HL-60 (cell line): ENCODE results near the gene NOC4L.

Source experiments
- CTCF ChIP-seq: IDR thresholded peaks from one replicate; pipeline ENCODE4 v1.5.1; 2011; ENCODE audit warnings: low read length, control low read depth, inconsistent platforms; ENCODE audit not compliant: insufficient read depth
- GABPA ChIP-seq: IDR thresholded peaks from 2 replicates; pipeline ENCODE4 v1.6.1; 2012; ENCODE audit warnings: low read depth
- POLR2AphosphoS5 ChIP-seq: IDR thresholded peaks from 2 replicates; pipeline ENCODE4 v1.6.1; 2012; ENCODE audit warnings: low read depth
- REST ChIP-seq: IDR thresholded peaks from 2 replicates; pipeline ENCODE4 v1.6.1; 2012; ENCODE audit warnings: low read depth; ENCODE audit not compliant: insufficient replicate concordance
- SPI1 ChIP-seq: IDR thresholded peaks from 2 replicates; pipeline ENCODE4 v1.6.1; 2012; ENCODE audit warnings: low read depth, mild to moderate bottlenecking, borderline replicate concordance

GRCh38 chr12:132140918-132141841 lies 3.1 kb upstream of the NOC4L start:
- TF ChIP-seq CTCF (no peak), SPI1 (no peak), POLR2AphosphoS5 (no peak), REST (no peak), GABPA (no peak)
